Coronary artery (tissue), 2 donors: ENCODE measurements around the gene APELA.

Experiments used
- DNase-seq: peaks from one replicate; pipeline ENCODE4 v3.0.0-alpha.2; 2017; ENCODE audit warnings: low spot score
- H3K27ac ChIP-seq, 2 donors: fragments of 200-600 bp; sonication (generic); one replicate each; pipeline ENCODE4 v1.5.1; 2016 to 2019
- H3K4me3 ChIP-seq: fragments of 200-600 bp; sonication (generic); 2 replicates; pipeline ENCODE4 v1.5.1; 2016; ENCODE audit warnings: mild to moderate bottlenecking, moderate library complexity
- TF ChIP-seq, protein P1 (sequence below): fragments of 200-600 bp; sonication (generic); IDR thresholded peaks from one replicate; pipeline ENCODE4 v1.5.1; 2019; ENCODE audit warnings: antibody characterized with exemption

The APELA gene

DNA sequence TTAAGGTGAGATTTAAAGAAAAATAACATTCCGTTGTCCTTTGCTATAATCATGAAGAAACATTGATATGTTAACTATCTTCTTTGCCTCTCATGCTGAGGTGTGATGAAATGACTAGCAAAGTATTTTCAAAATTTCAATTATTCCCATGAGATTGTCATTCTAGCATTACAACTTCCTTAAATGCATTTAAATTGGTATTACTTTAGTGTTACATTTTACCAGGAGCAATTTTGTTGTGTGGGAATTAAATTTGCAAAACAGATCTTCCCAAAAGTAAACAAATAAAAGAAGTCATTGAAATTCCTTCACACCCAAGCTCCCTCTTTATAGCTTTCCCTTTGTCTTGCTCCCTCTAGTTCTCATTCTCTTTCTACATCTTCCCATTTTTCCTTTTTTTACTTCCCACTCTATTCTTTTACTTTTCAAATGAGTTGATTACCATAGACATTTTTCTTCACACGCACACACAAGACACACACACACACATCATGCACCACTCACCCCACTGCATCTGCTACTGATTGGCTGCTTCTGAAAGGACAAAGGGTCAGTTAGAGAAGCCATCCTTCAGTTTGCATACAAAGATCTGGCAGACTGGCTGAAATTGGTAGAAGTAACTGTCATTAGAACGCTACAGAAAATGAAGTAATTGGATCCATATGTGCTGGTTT, 10.0 kb upstream of the APELA start:
- Histone ChIP-seq H3K4me3 (no peak overlapping the region), H3K27ac (no peak overlapping the region)
- DNase-seq: no peak
- TF ChIP-seq, protein P1, sequence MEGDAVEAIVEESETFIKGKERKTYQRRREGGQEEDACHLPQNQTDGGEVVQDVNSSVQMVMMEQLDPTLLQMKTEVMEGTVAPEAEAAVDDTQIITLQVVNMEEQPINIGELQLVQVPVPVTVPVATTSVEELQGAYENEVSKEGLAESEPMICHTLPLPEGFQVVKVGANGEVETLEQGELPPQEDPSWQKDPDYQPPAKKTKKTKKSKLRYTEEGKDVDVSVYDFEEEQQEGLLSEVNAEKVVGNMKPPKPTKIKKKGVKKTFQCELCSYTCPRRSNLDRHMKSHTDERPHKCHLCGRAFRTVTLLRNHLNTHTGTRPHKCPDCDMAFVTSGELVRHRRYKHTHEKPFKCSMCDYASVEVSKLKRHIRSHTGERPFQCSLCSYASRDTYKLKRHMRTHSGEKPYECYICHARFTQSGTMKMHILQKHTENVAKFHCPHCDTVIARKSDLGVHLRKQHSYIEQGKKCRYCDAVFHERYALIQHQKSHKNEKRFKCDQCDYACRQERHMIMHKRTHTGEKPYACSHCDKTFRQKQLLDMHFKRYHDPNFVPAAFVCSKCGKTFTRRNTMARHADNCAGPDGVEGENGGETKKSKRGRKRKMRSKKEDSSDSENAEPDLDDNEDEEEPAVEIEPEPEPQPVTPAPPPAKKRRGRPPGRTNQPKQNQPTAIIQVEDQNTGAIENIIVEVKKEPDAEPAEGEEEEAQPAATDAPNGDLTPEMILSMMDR: no peak

DNA sequence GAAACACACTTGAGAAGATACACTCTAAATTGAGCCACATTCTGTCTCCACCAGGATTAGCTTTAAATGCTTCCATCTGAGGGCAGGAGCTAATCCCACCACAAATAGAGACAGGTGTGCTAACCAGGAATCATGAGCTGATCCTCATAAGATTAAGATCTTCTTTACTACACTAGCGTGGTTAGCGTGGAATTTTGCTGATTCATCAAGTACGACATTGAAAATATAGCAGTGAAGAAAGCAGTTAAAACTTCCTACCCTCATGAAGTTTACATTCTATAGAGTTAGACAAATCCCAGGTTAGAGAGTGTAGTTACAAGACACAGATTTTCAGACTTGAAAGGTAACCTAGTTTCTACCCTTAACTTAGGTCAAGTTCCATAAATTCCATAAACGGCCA, 5.3 kb upstream of the APELA start:
- DNase-seq: no peak
- Histone ChIP-seq H3K4me3 (no peak overlapping the region), H3K27ac (no peak overlapping the region)
- TF ChIP-seq, protein P1: no peak

DNA sequence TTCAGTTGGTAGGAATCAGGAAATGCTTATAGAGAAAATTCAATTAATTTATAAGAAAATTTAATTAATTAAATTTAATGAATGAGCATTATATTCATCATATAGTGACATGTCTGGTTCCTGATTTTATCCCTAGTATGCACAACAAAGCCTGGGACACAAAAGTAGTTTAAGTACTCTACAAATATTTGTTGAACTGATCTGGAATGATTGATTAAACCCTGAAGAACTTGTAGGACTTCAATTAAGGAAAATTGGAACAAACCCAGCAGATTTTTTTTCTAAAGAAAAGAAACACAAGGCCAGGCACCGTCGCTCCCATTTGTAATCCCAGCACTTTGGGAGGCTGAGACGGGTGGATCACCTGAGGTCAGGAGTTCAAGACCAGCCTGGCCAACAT, 4.5 kb upstream of the APELA start:
- no peak for DNase-seq
- H3K27ac ChIP-seq: no peak overlapping the region
- no peak overlapping the region for H3K4me3 ChIP-seq
- TF ChIP-seq, protein P1: no peak

DNA sequence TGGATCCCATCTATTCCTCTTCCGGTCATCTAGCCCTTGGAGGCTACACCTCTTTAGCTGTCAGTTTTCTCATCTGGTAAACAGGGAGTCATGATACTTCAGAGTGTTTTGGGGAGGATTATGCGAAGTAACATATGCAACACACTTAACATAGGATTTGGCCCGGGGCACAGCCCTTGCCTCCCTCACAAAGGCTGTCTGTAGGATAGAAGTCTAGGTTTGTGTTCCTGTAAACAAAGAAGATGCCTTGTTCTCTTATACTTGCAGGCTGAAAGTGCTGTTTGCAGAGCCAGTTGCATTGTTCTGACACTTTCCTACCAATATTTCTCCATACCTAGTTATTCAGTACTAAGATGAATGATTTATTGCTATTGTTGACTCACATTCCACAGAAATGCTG, 2.2 kb upstream of the APELA start:
- no peak for DNase-seq
- Histone ChIP-seq H3K27ac (no peak overlapping the region), H3K4me3 (no peak overlapping the region)
- TF ChIP-seq, protein P1: no peak

DNA sequence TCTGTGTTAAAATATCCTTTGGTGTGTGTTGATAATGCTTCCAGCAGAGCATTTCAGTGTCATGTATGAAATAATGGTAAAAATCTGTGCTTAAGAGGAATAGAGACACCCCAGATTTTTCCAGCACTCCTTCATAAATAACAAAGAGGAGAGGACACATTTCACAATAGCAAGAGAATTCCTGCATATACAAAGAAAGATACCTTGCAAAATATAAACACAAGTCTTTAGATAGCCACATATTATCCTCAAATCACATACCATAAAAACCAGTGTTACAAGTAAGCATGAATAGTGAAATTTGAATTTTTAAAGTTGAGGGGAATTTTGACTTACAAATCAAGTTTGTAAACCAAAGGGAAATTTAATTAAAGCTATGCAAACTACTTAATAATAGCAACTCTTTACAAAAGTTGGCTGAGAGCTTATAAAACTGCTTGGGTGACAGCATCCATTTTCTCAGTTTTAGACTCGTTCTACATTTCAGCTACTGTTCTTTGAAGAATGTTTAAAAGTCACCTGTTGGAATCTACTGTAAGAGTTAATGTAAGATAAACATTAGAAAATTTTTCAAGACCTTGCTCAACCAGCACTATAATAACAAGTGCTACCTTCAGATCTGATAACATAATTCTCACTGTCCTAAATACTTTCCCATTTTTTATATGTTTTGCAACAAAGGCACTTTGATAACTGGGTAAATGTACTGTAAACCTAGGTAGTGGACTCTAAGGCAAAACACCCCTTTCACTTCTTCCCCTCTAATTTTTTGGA, 3.7 kb downstream of the APELA start:
- no peak for DNase-seq
- H3K27ac ChIP-seq: no peak overlapping the region
- no peak overlapping the region for H3K4me3 ChIP-seq
- TF ChIP-seq, protein P1: no peak

DNA sequence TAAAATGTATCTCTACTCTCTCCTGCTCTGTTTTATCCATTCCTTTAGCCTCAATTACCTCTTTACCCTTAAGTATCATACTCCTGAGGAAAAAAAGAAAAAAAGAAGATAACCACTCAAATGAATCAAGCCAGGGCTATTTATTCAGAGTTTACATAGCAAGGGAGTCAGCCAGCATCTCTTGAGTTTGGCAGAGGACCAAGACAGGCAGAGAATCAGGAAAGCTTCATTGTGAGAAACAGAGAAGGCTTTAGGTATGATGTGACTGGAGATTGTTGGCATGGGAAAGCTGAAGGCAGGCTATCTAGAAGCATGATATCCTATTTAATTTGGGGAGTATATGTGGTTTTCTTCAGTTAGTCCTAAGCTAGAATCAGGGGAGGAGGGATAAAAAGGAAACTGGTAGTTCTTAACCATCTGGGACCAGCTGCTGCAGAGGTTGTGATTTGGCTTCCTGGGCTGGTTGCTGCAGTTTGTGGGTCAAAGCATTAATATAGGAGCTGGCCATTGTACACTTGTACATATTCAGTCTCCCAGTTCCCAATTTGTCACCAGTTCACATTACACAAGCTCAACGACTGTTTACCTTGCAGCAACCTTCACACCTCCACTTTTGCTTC, 11.2 kb downstream of the APELA start:
- no peak for DNase-seq

More for the DNA sequence above, 11.2 kb downstream of the APELA start:
- TF ChIP-seq, protein P1: no peak
- Histone ChIP-seq H3K27ac (no peak overlapping the region), H3K4me3 (no peak overlapping the region)
